NCI-H345 treated with DMSO at 0.1 percent for 48 hours (cell line): ENCODE data around the gene EYS.

ENCODE experiments used
- DNase-seq: peaks from one replicate; lab custom pipeline; 2025; ENCODE audit not compliant: unreplicated experiment; lab: John Stamatoyannopoulos, UW

The EYS gene

GRCh38 chr6:64988148-64988547 is 718.9 kb downstream of the EYS start:
- DNase-seq = no peak

- no peak for DNase-seq
Measured at GRCh38 chr6:64987066-64987465, 720.0 kb downstream of the EYS start.

GRCh38 chr6:64985726-64986125 is 721.3 kb downstream of the EYS start:
- DNase-seq = no peak

GRCh38 chr6:64984948-64985347 is 722.1 kb downstream of the EYS start:
- DNase-seq = no peak

- no peak for DNase-seq
Measured at GRCh38 chr6:64983089-64983488, 723.9 kb downstream of the EYS start.

GRCh38 chr6:64973142-64973541 is 733.9 kb downstream of the EYS start:
- DNase-seq = no peak

- no peak for DNase-seq
Measured at GRCh38 chr6:64969139-64969538, 737.9 kb downstream of the EYS start.

- DNase-seq = no peak
Measured at GRCh38 chr6:64955435-64955848, 751.6 kb downstream of the EYS start.

GRCh38 chr6:64949257-64949656 is 757.8 kb downstream of the EYS start:
- DNase-seq = no peak

GRCh38 chr6:64948261-64948660 is 758.8 kb downstream of the EYS start:
- no peak for DNase-seq

GRCh38 chr6:64945450-64945849 is 761.6 kb downstream of the EYS start:
- no peak for DNase-seq

GRCh38 chr6:64932486-64932885 is 774.5 kb downstream of the EYS start:
- no peak for DNase-seq

- DNase-seq = no peak
Measured at GRCh38 chr6:64930681-64931080, 776.3 kb downstream of the EYS start.

GRCh38 chr6:64926051-64926450 is 781.0 kb downstream of the EYS start:
- DNase-seq = no peak

- DNase-seq = no peak
Measured at GRCh38 chr6:64920257-64920656, 786.8 kb downstream of the EYS start.

- no peak for DNase-seq
Measured at GRCh38 chr6:64914124-64914523, 792.9 kb downstream of the EYS start.

- DNase-seq = no peak
Measured at GRCh38 chr6:64912966-64913365, 794.1 kb downstream of the EYS start.

- DNase-seq = no peak
Measured at GRCh38 chr6:64908104-64908503, 798.9 kb downstream of the EYS start.

- no peak for DNase-seq
Measured at GRCh38 chr6:64904616-64905015, 802.4 kb downstream of the EYS start.

GRCh38 chr6:64902596-64902995 is 804.4 kb downstream of the EYS start:
- DNase-seq = no peak

GRCh38 chr6:64896939-64897338 is 810.1 kb downstream of the EYS start:
- DNase-seq = no peak

- DNase-seq = no peak
Measured at GRCh38 chr6:64895945-64896344, 811.1 kb downstream of the EYS start.

GRCh38 chr6:64890609-64891008 is 816.4 kb downstream of the EYS start:
- no peak for DNase-seq

- no peak for DNase-seq
Measured at GRCh38 chr6:64889144-64889543, 817.9 kb downstream of the EYS start.
